Fibroblast of lung (primary cell): ENCODE results near the gene DOC2A. TPM values are rescaled to one million over a fixed set of nuclear protein-coding genes. Genes with fewer than 3 reads are reported as not detected.

Experiments used
- DNase-seq, 2 donors: peaks; one replicate each; pipeline versions ENCODE4 v3.0.0 to v3.0.0-alpha.2; 2010; ENCODE audit warnings: low read depth in 2 of 2
- H2AFZ ChIP-seq: 2 replicates; pipeline ENCODE4 v1.5.1; 2012; ENCODE audit warnings: low read length, control low read depth, inconsistent platforms
- H3K27ac ChIP-seq: 2 replicates; pipeline ENCODE4 v1.5.1; 2011; ENCODE audit warnings: low read length, control low read depth; ENCODE audit not compliant: insufficient read depth
- H3K27me3 ChIP-seq: 2 replicates; pipeline ENCODE4 v1.5.1; 2011; ENCODE audit warnings: mild to moderate bottlenecking, low read length; ENCODE audit not compliant: control insufficient read depth, insufficient read depth
- H3K36me3 ChIP-seq: 2 replicates; pipeline ENCODE4 v1.5.1; 2011; ENCODE audit warnings: low read length; ENCODE audit not compliant: control insufficient read depth, insufficient read depth
- H3K4me1 ChIP-seq: 2 replicates; pipeline ENCODE4 v1.5.1; 2011; ENCODE audit warnings: low read length; ENCODE audit not compliant: control insufficient read depth, insufficient read depth; ENCODE audit errors: extremely low read depth
- H3K4me2 ChIP-seq: 2 replicates; pipeline ENCODE4 v1.5.1; 2011; ENCODE audit warnings: low read length, control low read depth; ENCODE audit not compliant: insufficient read depth; ENCODE audit errors: extremely low read depth
- H3K4me3 ChIP-seq, 4 experiments: fragments of 200-600 bp in 1 of 4; sonication (generic) in 1 of 4; replicated peaks in 1 of 4; 2 replicates each; pipeline ENCODE4 v1.5.1; 2011 to 2016; ENCODE audit warnings: low read length in 4 of 4, low read depth in 3 of 4, mild to moderate bottlenecking in 3 of 4, control low read depth in 2 of 4, inconsistent platforms in 1 of 4, mixed read lengths in 1 of 4; ENCODE audit not compliant: insufficient read depth in 1 of 4; ENCODE audit errors: control extremely low read depth in 1 of 4
- H3K79me2 ChIP-seq: 2 replicates; pipeline ENCODE4 v1.5.1; 2012; ENCODE audit warnings: mild to moderate bottlenecking, low read length, inconsistent platforms; ENCODE audit not compliant: control insufficient read depth, insufficient read depth
- H3K9ac ChIP-seq: 2 replicates; pipeline ENCODE4 v1.5.1; 2011; ENCODE audit warnings: mild to moderate bottlenecking, low read length, control low read depth; ENCODE audit not compliant: insufficient read depth
- H3K9me3 ChIP-seq: 2 replicates; pipeline ENCODE4 v1.5.1; 2012; ENCODE audit warnings: low read depth, low read length; ENCODE audit not compliant: control insufficient read depth, insufficient read depth
- H4K20me1 ChIP-seq: 2 replicates; pipeline ENCODE4 v1.5.1; 2011; ENCODE audit warnings: low read length; ENCODE audit not compliant: control insufficient read depth, insufficient read depth; ENCODE audit errors: extremely low read depth
- EZH2 ChIP-seq: IDR thresholded peaks from 2 replicates; pipeline ENCODE4 v1.5.1; 2012; ENCODE audit warnings: low read length, control low read depth, mild to moderate bottlenecking; ENCODE audit errors: missing control alignments
- polyA plus RNA-seq, 2 donors: library from polyadenylated mRNA; depleted of rRNA in 1 of 2; stranded (reverse) in 1 of 2; unstranded in 1 of 2; fragments of >200 nt; gene quantifications; 2 replicates each; pipeline ENCODE4 v1.2.1, GENCODE V29; 2011 to 2012; ENCODE audit warnings: missing spikeins in 1 of 2
- total RNA-seq: library from RNA; depleted of rRNA; stranded (reverse); fragments of >200 nt; gene quantifications from 2 replicates; pipeline ENCODE4 v1.2.1, GENCODE V29; 2014
- TF ChIP-seq, protein P1 (sequence below), 2 donors: IDR thresholded peaks in 1 of 2; conservative IDR thresholded peaks in 1 of 2; 1 replicate in 1 of 2; 2 replicates in 1 of 2; pipeline ENCODE4 v1.5.1; 2011 to 2012; ENCODE audit warnings: low read length in 2 of 2, control low read depth in 1 of 2, inconsistent platforms in 1 of 2, low read depth in 1 of 2, mild to moderate bottlenecking in 1 of 2

DOC2A gene
- total and polyA plus RNA-seq, 2 donors (not counting 1 experiment from before 2014, with no cell fraction given): 0.03 to 0.33 TPM

DNA sequence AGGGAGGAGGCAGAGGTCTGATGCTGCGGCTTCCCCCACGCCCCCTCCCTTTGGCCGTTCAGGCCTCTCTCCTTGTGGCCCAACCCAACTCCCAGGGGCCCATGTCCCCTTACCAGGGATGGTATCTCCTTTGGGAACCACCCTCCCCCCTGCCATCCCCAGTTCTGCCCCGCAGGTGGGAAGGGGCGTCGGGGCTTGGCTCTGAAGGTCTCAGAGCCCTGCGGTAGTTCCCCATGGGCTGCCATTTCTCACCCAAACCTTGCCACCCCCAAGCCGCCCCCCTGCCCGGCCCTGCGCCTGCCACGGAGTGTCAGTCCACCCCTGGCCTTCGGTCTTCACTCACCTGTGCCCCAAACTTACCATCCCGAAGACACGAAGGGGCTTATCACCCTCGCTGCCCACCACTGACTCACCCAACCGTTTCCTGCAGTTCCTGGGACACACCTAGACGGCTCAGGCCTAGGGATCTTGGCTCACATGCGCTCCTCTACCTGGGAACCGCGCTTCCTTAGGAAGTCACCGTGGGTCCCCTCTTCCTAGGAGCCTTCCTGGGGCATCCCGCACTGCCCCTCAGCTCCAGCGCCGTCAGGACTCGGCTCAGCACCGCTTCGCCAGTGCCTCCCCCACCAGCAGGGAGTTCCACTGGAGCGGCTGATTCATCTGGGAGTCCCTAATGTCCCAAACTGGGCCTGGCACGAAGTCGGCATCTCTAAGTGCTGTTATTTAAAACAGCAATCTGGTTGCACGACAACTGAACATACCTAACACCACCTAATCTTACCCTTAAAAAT lies 1.1 kb upstream of the DOC2A start:
- Histone ChIP-seq H3K27me3 (peaks cover 19% of the 10 kb centered on the region), H2AFZ (no peak overlapping the region), H3K79me2 (no peaks in the 10 kb centered on the region), H3K27ac (no peak overlapping the region), H4K20me1 (no peaks in the 10 kb centered on the region), H3K4me1 (no peaks in the 10 kb centered on the region), H3K36me3 (no peaks in the 10 kb centered on the region), H3K4me3 (no peak overlapping the region), H3K9ac (no peak overlapping the region), H3K4me2 (no peak overlapping the region), H3K9me3 (no peaks in the 10 kb centered on the region)
- DNase-seq: no peak
- TF ChIP-seq EZH2: peak; percentile 46
- TF ChIP-seq, protein P1, sequence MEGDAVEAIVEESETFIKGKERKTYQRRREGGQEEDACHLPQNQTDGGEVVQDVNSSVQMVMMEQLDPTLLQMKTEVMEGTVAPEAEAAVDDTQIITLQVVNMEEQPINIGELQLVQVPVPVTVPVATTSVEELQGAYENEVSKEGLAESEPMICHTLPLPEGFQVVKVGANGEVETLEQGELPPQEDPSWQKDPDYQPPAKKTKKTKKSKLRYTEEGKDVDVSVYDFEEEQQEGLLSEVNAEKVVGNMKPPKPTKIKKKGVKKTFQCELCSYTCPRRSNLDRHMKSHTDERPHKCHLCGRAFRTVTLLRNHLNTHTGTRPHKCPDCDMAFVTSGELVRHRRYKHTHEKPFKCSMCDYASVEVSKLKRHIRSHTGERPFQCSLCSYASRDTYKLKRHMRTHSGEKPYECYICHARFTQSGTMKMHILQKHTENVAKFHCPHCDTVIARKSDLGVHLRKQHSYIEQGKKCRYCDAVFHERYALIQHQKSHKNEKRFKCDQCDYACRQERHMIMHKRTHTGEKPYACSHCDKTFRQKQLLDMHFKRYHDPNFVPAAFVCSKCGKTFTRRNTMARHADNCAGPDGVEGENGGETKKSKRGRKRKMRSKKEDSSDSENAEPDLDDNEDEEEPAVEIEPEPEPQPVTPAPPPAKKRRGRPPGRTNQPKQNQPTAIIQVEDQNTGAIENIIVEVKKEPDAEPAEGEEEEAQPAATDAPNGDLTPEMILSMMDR (conservative IDR thresholded peaks at IDR 0.05 in 1 of 2, IDR thresholded peaks at IDR 0.05 in 1 of 2; ENCODE audit: low read depth in 1 of 2, low read length in 2 of 2): no peak

GRCh38 chr16:30009990-30010843 lies 610 bp downstream of the DOC2A start:
- peak; percentile 93 for TF ChIP-seq EZH2
- TF ChIP-seq, protein P1 (conservative IDR thresholded peaks at IDR 0.05 in 1 of 2, IDR thresholded peaks at IDR 0.05 in 1 of 2; ENCODE audit: low read depth in 1 of 2, low read length in 2 of 2): no peak
- Histone ChIP-seq H3K79me2 (no peaks in the 10 kb centered on the region), H4K20me1 (no peaks in the 10 kb centered on the region), H3K4me2 (peak overlapping the region; percentile 54), H3K36me3 (peaks cover 3% of the 10 kb centered on the region), H3K27ac (no peak overlapping the region), H3K4me1 (no peaks in the 10 kb centered on the region), H2AFZ (no peak overlapping the region), H3K9ac (no peak overlapping the region), H3K9me3 (no peaks in the 10 kb centered on the region), H3K27me3 (peaks cover 19% of the 10 kb centered on the region), H3K4me3 (peak overlapping the region in 1 of 4 experiments; percentile 46)
- DNase-seq: no peak
